Fibroblast of upper back skin (primary cell): ENCODE measurements around the gene ZNG1B.
"Not testable (repeated sequence)": the region's sequence is repeated elsewhere in the genome, so short reads cannot be mapped to it uniquely, and the experiment has no call there.

Experiments
- DNase-seq: peaks from one replicate; pipeline ENCODE4 v3.0.0-alpha.2; 2013

The ZNG1B gene

GRCh38 chr2:113437508-113438465, at the start of gene ZNG1B:
TSS of gene ZNG1B (plus strand) at chr2:113437691. CDS start at chr2:113437869, 178 bp downstream.
- DNase-seq, result not testable (repeated sequence)

DNA sequence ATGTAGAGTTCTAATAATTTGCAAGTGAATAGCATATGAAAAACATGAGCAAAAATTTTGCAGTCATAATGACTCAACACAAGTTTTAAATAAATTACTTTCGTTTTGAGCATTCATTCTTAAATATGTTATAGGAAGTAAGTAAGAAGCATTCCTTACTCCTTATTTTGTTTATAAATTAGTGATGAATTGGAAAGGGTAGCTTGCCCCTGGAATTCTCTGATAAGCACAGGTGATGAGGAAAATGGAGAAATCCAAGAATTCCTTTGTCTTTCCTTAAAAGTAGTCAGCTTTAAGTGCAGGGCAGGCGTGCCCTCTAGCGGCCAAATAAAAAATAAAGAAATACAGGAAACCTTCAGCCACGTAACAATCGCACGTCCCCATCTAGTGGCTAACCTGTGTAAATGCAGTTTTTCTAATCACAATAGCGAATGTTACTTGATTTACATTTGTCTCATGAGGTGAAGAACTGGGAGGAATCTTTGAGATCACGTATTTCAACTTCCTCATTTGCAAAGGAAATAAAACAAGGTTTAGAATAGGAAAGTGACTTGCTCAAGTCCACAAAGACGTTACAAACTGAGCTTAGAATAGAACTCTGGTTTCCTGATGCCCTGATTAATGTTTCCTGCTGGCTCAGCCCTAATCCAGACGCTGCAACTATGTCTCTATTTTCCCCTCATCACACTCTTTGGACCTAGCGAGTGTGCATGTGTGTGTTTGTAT, 47.2 kb upstream of the ZNG1B start:
- peak; percentile 79 for DNase-seq

- no peak for DNase-seq
Measured at GRCh38 chr2:113391073-113391472, 46.4 kb upstream of the ZNG1B start.

DNA sequence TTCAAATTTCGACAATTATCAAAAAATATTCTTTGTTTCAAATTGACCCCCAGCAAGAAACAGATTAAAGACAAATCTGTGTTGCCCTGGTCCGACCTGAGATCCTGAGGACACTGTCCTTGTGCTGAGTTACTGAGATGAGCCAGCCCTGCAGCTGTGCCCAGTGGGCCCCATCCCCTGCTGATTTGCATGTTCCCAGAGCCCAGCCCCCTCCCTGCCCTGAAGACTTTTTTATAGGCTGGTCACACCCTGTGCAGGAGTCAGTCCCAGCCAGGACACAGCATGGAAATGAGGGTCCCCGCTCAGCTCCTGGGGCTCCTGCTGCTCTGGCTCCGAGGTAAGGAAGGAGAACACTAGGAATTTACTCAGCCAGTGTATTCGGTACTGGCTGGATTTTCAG, 31.4 kb upstream of the ZNG1B start:
- DNase-seq, result no peak

DNA sequence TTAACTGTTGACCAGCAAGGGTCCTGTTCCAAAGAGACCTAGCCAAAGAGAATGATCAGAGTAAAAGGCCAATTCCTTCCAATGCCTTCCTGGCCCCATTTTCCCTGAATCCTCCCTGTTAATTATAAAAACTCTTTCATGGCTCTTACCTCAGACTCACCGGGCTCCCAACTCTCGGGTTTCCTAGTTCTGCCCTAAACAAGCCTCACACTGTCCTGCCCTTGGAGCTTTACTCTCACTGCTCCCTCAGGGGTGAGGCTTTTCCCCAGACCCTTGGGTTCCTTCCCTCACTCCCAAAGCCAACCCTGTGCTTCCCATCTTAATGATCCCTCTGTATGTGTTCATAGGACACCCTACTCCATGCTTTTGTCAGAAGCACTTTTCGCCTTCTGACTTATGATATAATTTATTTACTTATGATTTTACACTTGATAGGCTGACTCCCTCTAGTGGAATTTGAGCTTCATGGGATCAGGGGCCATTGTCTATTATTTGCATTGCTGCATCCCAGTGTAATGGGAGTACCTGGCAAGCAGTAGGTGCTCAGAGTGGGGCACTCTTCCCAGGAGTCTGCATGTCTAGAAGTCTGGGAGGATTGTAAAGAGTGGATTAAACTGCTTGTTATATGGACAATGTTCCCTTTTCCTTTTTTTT, 29.9 kb upstream of the ZNG1B start:
- DNase-seq, result no peak

DNA sequence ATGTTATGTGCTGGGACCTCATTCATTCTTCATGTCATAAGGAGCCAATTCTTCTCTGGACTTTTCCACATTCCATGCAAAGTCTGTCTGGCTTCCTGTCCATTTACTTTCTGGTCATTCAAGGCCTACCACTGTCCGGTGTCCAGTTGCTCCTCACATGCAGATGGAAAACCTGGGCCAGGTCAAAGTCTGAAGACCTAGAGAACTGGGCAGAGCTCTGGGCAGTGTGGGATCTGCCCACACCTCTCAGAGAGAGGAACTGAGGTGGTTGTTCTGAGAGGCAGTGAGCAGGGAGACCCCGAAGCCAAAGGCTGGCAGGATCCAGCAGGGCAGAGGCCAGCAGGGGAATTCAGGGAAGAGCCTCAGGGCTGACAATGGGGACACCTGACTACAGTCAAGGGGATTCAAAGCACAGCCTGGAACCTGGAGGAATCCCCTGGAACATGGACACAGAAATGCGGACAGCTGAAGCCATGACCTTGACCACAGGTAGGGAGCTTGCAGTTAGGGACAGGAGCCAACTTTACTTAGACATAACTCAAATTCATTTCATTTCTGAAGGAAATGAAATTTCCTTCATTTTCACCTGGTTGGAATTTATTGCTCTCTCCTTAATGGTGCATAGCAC, 25.7 kb upstream of the ZNG1B start:
- not testable (repeated sequence) for DNase-seq

DNA sequence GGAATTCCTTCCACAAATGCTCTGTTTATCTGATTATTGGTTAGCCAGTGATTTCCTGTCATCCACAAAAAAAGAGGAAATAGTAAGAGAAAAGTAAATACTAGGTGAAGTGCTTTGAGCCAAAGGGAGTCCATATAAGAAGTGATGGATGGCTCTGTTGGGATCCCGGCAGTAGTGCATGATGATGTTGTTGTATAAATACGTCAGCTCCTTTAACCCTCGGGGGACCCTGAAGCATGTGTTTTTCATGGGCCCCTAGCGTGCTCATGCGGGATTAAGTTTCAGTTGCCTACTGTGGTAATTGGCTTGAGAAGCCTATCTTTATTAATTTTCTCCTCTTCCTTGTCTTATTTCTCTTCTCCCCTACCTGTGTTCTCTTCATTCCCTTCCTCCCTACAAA, 24.7 kb upstream of the ZNG1B start:
- DNase-seq, result not testable (repeated sequence)

DNA sequence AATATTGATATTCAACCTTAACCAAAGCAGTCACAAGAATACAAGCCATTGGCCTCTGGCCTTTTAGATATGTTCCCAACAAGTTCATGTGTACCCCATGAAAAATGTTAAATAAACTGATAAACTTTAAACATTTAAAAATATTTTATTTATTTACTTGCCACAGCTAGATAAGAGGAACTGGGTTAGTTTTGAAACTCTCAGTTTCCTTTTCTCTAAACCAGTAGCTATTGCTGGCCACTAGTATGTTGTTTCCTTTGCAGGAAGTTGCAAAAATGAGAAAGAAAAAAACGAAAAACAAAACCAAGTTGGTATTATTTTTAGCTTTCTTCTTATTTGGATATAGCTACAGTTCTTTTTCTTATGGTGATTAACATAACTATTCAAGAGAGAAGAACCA, 5.7 kb upstream of the ZNG1B start:
- not testable (repeated sequence) for DNase-seq

DNA sequence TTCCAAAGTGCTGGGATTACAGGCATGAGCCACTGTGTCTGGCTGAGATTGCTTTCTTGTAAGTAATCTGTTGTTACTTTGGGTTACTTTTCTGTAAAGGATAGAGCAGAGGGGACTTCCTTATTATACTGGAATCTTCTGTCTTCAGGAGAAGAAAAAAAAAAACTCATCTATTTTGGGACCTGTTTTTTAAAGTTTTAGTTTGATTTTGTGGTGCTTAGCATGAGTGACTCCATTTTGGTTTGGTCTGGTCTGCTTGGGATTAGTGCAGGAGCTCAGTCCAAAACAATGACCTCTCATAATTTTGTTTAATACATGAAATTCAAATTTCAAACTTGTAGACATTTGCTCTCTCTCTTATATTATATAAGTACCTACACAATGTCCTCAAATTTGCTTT, 4.0 kb upstream of the ZNG1B start:
- DNase-seq, result not testable (repeated sequence)

DNA sequence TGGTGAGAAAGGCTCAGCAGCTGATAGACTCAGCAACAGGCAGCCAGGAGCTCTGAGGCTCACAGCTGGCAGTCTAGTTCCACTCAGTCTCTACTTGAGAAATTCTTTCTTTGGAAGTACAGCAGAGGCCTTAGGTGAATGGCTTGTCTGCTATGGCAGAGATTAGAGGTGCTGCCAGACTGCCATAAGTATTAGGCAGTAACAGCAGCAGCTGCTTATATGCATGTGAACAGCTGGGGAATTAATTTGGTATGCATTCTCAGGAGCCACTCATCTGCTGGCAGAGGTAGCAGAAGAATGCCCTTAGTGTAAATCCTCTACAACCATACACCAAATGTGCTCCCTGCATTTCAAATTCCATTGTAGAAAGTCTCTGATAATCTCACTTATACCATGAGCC, 28.3 kb downstream of the ZNG1B start:
- DNase-seq, result not testable (repeated sequence)

GRCh38 chr2:113476688-113477368, 39.3 kb downstream of the ZNG1B start:
- DNase-seq, result not testable (repeated sequence)

DNA sequence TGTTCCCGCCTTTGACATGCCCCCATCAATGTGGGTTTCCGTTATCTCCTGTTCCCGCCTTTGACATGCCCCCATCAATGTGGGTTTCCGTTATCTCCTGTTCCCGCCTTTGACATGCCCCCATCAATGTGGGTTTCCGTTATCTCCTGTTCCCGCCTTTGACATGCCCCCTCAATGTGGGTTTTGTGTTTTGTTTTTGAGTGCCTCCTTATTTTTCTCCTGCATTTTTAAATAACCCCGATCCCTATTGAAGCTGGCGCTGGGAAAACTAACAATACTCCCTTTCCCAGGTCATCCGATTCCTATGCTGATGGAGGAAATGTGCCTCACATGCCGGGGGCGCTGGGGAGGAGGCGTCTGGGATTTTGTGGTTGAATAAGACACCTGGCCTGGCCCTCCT, 59.0 kb downstream of the ZNG1B start:
- not testable (repeated sequence) for DNase-seq

DNA sequence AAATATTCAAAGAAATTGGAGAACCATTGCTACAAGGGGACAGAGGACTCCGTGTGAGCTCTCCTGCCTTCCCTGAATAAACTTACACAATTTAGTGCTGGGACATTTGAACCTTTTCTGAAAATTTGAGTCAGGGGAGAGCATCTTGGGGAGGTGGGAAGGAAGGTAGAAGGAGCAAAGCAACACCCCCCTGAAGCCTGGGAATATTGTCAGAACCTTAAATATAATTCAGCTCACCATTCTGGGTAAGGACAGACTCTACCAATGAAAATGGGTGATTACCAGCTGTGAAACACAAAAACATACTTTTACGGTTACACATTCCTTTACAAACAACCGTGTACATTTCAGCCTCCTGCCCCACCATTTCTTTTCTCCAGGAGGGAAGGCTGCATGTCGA, 60.9 kb downstream of the ZNG1B start, which contains the start of gene FOXD4L1:
Gene FOXD4L1 (plus strand): TSS at position 301 of the 400 bp plus-strand sequence. CDS start 592 bp downstream, outside the sequence.
- not testable (repeated sequence) for DNase-seq

GRCh38 chr2:113499019-113499885, 61.8 kb downstream of the ZNG1B start:
- not testable (repeated sequence) for DNase-seq

DNA sequence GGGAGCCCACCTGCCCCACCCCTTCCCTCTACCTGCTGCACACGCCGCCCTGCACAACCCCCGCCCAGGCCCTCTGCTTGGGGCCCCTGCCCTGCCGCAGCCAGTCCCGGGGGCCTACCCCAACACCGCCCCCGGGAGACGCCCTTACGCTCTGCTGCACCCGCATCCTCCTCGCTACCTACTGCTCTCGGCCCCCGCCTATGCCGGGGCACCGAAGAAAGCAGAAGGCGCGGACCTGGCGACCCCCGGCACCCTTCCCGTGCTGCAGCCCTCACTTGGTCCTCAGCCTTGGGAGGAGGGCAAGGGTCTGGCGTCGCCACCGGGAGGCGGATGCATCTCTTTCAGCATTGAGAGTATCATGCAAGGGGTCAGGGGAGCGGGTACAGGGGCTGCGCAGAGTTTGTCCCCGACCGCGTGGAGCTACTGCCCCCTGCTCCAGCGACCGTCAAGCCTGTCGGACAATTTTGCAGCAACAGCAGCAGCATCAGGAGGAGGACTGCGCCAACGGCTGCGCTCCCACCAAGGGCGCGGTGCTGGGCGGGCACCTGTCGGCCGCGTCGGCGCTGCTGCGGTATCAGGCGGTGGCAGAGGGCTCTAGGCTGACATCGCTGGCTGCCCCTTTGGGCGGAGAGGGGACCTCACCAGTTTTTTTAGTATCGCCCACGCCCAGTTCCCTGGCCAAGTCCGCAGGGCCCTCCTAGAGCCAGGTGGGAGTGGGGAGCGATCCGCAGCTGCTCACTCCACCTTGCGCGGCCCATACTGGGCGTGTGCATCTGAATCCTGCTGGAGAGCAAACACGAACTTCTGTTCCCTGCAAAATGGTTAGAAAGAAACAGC, 62.6 kb downstream of the ZNG1B start:
- not testable (repeated sequence) for DNase-seq

GRCh38 chr2:113500723-113501038, 63.2 kb downstream of the ZNG1B start:
- not testable (repeated sequence) for DNase-seq

GRCh38 chr2:113502216-113503093, 65.0 kb downstream of the ZNG1B start:
- not testable (repeated sequence) for DNase-seq

DNA sequence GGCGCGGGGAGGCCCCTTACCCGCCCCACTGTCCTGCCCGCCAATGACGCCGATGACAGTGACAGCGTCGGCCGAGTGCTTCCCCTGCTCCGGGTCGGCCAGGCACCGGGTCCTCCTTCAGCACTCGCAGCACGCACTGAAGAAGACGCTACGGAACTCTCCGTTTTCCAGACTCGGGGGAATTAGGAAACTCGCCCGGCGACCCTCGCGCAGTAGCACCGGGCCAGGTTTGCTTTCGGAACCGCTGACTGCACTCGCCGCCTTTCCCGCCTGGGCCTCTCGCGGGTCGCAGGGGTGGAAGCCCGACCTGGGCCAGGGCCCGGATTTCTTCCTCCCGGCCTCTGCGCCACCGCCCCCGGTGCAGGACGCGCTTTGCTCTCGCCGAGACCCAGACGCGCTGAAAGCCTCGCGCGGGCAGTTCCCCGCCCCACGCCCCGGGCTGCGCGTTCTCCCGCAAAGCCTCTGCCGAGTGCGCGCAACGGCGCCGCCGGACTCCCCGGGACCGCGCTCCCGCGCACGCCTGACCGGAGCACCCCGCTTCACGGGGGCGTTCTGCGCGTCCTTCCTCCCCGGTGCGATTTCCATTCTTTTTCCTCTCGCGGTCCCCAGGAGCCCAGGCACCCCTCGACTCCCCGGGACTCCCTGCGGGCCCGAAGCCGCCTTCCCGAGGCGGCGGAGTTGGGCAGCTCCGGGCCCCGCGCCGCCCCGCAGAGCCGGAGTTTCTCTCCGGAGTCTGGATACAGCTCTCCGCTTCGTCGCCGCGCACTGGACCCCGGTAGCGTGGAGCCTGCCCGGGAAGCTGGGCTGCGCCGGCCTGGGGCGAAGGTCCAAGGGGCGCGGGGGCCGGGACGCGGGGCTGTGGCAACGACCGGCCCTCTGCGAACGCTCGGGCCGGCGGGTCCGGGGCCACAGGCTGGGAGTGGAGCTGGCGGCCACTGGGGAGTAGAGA, 65.9 kb downstream of the ZNG1B start:
- not testable (repeated sequence) for DNase-seq
